HG03135 (cell line): ENCODE results near the gene DUS3L.

ENCODE experiments used
- ATAC-seq: cut with Tn5 transposase; IDR thresholded peaks from one replicate; pipeline ENCODE4 v1.9.1; 2021; ENCODE audit warnings: mild to moderate bottlenecking, moderate library complexity; ENCODE audit not compliant: unreplicated experiment

DUS3L gene

GRCh38 chr19:5790559-5791520 lies at the start of gene DUS3L:
TSS of gene DUS3L (minus strand) at chr19:5791163. CDS start at chr19:5791141, 22 bp downstream.
- peak; percentile 93 for ATAC-seq

GRCh38 chr19:5839065-5840017 lies 48.4 kb upstream of the DUS3L start, which contains the start of gene FUT6:
TSS of gene FUT6 (minus strand) at chr19:5839702. CDS start at chr19:5832567, 7,135 bp downstream.
- ATAC-seq: no peak

- ATAC-seq: no peak
These were observed 47.5 kb upstream of the DUS3L start for GRCh38 chr19:5838353-5839064.

DNA sequence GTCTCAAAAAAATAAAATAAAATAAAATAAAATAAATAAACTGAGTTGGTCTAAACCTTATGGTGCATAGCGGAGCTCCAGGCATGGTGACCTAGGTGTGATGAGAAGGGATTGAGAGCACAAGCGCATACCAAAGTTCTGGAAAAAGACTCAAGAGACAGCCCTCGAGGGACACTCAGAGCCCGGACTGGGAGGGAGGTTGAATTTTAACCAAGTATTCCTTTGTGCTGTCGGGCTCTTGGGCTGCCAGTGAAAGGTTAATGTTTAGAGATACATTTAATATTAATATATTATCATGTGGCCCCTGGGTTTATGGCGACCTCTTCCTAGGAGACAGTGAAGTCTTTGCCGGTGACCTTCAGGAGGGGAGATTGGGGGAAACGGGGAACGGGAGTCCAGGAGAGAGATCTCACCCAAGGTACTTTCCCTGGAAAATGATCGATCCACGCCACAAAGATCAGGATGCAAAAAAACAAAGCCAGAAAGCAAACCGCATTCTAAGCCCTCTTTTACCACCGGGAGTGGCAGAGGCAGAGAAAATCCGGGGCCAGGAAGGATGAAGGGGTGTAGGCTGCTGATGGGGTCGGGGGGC lies 46.9 kb upstream of the DUS3L start:
- no peak for ATAC-seq

DNA sequence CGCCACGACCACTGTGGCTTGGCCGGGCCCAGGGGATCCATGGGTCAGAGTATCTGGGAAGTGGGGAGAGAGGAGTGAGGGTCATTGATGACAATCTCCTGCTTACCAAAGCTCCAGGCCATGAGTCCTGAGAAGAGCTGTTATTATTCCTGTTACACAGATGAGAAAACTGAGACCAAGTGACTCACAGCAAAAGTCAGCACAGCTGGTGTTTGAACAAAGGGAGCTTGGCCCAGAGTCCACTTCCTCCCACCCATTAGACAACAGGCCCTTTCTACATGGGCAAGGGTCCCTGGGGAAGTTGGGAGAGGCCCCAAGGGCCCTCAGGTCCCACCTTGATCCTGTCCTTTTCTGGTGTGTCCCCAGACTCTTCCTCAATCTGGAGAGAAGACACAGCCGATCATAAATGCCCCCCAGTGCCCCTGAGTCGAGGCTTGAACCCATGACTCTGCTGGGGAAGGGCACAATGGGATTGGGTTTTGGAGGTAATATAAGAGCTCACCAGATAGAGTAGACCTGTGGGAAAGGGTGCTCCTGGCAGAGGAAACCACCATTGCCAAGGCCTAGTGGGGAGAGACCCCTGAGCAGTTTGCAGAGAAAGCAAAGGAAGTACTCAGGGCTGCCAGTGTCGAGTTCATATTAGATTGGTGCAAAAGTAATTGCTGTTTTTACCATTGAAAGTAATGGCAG lies 41.7 kb upstream of the DUS3L start:
- ATAC-seq: no peak

GRCh38 chr19:5832061-5832460 lies 41.1 kb upstream of the DUS3L start:
- ATAC-seq: no peak

GRCh38 chr19:5831159-5831558 lies 40.2 kb upstream of the DUS3L start:
- no peak for ATAC-seq

GRCh38 chr19:5829567-5830310 lies 38.8 kb upstream of the DUS3L start:
- ATAC-seq: no peak

DNA sequence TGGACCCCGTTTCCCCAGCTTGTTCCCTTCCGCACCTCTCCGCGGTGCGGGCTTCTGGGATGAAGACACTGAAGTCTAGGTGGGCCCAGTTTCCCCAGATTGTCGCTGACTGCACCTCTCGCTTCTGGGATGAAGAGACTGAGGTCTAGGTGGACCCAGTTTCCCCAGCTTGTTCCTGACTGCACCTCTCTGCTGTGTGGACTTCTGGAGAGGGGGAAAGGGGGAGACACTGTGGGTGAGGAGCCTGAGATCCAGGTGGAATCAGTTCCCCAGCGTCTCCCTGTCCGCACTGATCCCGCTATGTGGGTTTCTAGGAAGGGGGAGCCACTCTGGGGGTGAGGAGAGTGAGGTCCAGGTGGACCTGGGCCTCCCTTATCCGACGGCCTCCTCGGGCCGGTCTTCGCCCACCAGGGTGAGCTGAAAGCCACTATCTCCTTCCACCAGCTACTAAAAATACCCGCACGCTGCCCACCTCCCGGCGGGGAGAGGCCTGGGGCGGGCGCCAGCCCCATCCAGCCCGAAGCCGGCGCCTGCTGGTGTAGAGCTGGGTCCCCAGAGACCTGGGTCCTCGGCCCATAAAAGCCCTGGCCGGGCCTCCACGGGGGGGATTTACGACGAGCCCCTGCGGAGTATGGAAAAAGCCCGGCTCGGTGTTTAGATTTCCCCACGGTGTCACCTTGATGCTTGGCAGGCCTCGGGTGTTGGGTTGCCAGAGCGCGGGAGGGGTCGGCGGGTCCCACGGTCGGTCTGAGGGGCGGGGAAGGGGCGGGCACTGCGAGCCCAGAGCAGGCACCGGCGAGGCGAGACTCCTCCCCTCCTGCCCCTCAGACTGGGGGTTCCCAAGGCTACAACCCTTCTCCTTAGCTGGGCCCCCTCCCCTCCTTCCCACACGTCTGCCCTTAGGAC lies 38.0 kb upstream of the DUS3L start:
- no peak for ATAC-seq

DNA sequence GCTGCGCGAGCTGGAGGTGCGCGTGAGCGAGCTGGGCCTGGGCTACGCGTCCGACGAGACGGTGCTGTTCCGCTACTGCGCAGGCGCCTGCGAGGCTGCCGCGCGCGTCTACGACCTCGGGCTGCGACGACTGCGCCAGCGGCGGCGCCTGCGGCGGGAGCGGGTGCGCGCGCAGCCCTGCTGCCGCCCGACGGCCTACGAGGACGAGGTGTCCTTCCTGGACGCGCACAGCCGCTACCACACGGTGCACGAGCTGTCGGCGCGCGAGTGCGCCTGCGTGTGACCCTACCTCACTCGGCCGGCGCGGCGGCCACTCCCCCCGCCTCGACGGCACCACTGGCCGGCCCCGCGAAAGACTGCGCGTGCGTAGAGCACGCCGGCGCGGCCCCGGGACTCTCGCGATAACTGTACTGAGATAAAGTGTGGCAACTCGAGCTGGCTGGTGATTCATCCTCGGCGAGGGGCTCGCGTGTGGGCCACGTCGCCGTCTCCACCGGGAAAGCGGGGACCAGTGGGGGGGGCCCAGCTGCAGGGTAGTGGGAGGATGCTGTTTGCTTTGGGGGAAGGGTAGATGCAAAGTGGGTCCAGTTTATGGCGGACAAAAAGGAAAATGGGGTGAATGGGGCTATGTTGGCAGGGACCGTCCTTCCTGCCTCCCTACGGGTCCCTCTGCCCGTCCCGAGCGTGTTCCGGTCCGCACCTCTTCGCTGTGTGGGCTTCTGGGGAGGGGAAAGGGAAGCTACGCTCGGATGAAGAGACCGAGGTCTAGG lies 37.1 kb upstream of the DUS3L start:
- peak; percentile 63 for ATAC-seq

DNA sequence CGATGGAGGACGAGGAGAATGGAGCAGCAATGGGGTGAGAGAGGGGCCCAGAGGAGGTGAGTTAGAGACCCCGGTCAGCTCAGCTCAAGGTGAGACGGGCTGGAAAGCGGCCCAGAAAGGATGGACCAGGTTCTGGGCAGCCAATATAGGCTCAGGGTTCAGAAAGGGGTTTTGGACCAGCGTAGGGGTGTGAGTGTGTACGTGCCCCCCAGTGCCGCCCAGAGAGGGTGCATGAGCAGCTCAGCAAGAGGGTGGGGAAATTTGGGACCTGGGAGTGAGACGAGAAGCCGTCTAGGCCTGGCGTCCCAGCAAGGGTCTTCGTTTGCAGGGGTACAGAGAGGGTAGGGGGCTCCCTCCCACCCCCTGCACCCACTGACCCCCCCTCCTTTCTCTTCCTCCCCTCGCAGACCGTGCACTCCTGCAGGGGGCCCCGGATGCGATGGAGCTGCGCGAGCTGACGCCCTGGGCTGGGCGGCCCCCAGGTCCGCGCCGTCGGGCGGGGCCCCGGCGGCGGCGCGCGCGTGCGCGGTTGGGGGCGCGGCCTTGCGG lies 36.5 kb upstream of the DUS3L start:
- ATAC-seq: no peak

GRCh38 chr19:5826531-5827341 lies 35.8 kb upstream of the DUS3L start:
- no peak for ATAC-seq

GRCh38 chr19:5825178-5825577 lies 34.2 kb upstream of the DUS3L start:
- no peak for ATAC-seq

- no peak for ATAC-seq
These were observed 33.8 kb upstream of the DUS3L start for GRCh38 chr19:5824751-5825150.

GRCh38 chr19:5823579-5824281 lies 32.8 kb upstream of the DUS3L start:
- ATAC-seq: no peak
